Testis (tissue), 2 donors: ENCODE results near the gene DGKD.

Experiments
- CTCF ChIP-seq, 3 experiments: fragments of 450-650 bp in 2 of 3; fragments of 200-600 bp in 1 of 3; sonication (generic) in 1 of 3; IDR thresholded peaks; one replicate each; pipeline ENCODE4 v1.5.1; 2016 to 2019; ENCODE audit warnings: antibody characterized with exemption in 3 of 3, mild to moderate bottlenecking in 2 of 3, moderate library complexity in 1 of 3
- POLR2A ChIP-seq: fragments of 450-650 bp; IDR thresholded peaks from one replicate; pipeline ENCODE4 v1.6.1; 2017; ENCODE audit warnings: antibody characterized with exemption, mild to moderate bottlenecking, moderate library complexity

DNA sequence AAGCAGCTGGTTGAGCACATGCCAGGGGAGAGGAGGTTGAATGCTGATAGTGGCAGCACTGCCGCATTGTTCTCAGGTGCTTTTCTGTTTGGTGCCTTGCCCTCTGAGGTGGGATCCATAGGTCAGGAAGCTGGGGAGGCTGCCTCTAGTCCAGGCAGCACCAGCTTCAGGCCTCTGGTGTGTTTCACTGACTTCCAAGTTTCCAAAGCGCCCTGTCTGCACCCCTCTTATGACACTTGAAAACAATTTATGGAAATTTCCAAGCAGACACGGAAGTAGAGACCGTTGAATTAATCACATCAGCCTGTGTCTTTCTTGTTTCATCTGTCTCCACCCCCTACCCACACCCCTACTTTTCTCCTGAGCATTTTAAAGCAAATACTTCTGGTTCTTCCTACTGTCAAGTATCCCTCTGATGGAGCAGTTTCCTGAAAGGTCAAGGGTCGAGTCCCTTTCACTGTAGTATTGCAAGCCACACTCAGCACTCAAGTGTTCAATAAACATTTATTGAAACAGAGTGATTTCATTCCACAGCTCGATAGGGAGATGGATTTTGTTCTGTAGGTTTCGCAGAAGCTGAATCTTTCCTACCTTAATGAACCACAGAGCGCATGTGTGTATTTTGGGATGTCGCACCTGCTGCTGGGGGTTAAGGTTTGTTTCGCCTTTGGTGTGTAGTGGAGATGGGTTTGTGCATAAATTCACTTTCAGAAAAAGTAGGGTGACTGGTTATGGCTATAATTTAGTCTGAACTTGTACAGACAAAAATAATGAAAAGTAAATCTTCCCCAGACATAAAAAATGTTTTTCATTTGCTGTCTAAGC, 21.4 kb downstream of the DGKD start:
- TF ChIP-seq CTCF (IDR thresholded peaks at IDR 0.05), result no peak
- TF ChIP-seq POLR2A, result no peak
